A549 (cell line): ENCODE results near the gene MAD1L1. TPM values are rescaled to one million over a fixed set of nuclear protein-coding genes. Genes with fewer than 3 reads are reported as not detected.

Source experiments
- ATAC-seq, 2 experiments: fragments of 200-7000 bp in 1 of 2; fragments of >200 bp in 1 of 2; cut with Nextera tagmentation in 1 of 2; cut with Tn5 transposase in 1 of 2; 3 replicates each; pipeline versions ENCODE4 v1.8.0 to v1.9.1; 2018 to 2020; ENCODE audit warnings: mild to moderate bottlenecking in 1 of 2, moderate library complexity in 1 of 2
- CTCF ChIA-PET: fragments of 300-600 bp; sonication (Branson Sonifier 250); formaldehyde crosslinking; extraction: SDS; loops from one replicate; lab custom pipeline; 2021; ENCODE audit warnings: antibody characterized with exemption, inconsistent platforms; lab: Yijun Ruan, JAX
- POLR2A ChIA-PET: fragments of 350-600 bp; formaldehyde crosslinking; extraction: SDS; loops from one replicate; lab custom pipeline; 2021; ENCODE audit warnings: antibody characterized with exemption, inconsistent platforms; lab: Yijun Ruan, JAX
- DNase-seq, 2 experiments: peaks; one replicate each; pipeline versions ENCODE4 v3.0.0 to v3.0.0-alpha.2; 2011 to 2016; ENCODE audit warnings: low read depth in 1 of 2, low spot score in 1 of 2
- FAIRE-seq: peaks from 2 replicates; lab custom pipeline; 2011; peaks lifted over from hg19 to GRCh38; lab: Jason Lieb, UNC
- H3K27ac ChIP-seq, 2 experiments: fragments of >200 bp; sonication (Bioruptor Twin); formaldehyde crosslinking; 3 replicates each; pipeline ENCODE4 v1.5.1; 2016 to 2017
- H3K4me1 ChIP-seq: fragments of >200 bp; sonication (Bioruptor Twin); formaldehyde crosslinking; 3 replicates; pipeline ENCODE4 v1.6.1; 2016
- H3K4me2 ChIP-seq: fragments of >200 bp; sonication (Bioruptor Twin); formaldehyde crosslinking; 3 replicates; pipeline ENCODE4 v1.6.1; 2016
- H3K4me3 ChIP-seq: fragments of >200 bp; sonication (Bioruptor Twin); formaldehyde crosslinking; 3 replicates; pipeline ENCODE4 v1.5.1; 2016
- H3K9me3 ChIP-seq: fragments of >200 bp; sonication (Bioruptor Twin); formaldehyde crosslinking; 3 replicates; pipeline ENCODE4 v1.6.1; 2016
- BCL3 ChIP-seq: fragments of >200 bp; sonication (Bioruptor Twin); formaldehyde crosslinking; IDR thresholded peaks from 3 replicates; pipeline ENCODE4 v1.6.1; 2016
- BHLHE40 ChIP-seq: IDR thresholded peaks from 2 replicates; pipeline ENCODE4 v1.6.1; 2012; ENCODE audit warnings: low read depth, low read length, inconsistent platforms
- CBX8 ChIP-seq: fragments of 200-600 bp; sonication (generic); IDR thresholded peaks from 2 replicates; pipeline ENCODE4 v1.6.1; 2016
- CEBPB ChIP-seq, 2 experiments: fragments of >200 bp in 1 of 2; sonication (Bioruptor Twin) in 1 of 2; formaldehyde crosslinking in 1 of 2; IDR thresholded peaks; 2 replicates each; pipeline ENCODE4 v1.6.1; 2012 to 2016
- E2F6 ChIP-seq: IDR thresholded peaks from 2 replicates; pipeline ENCODE4 v1.6.1; 2012; ENCODE audit warnings: low read depth, borderline replicate concordance
- EP300 ChIP-seq, 2 experiments: fragments of >200 bp; sonication (Bioruptor Twin); formaldehyde crosslinking; IDR thresholded peaks; 2 replicates in 1 of 2; 3 replicates in 1 of 2; pipeline ENCODE4 v1.6.1; 2016 to 2017
- ESRRA ChIP-seq: fragments of 150-350 bp; IDR thresholded peaks from 2 replicates; pipeline ENCODE4 v1.6.1; 2014; ENCODE audit warnings: mild to moderate bottlenecking, low read length, borderline replicate concordance
- FOSL2 ChIP-seq, 2 experiments: fragments of 450-650 bp in 1 of 2; fragments of >200 bp in 1 of 2; sonication (Bioruptor Twin) in 1 of 2; formaldehyde crosslinking; IDR thresholded peaks; 2 replicates each; pipeline versions ENCODE4 v1.5.0 to v1.6.1; 2016 to 2020; ENCODE audit warnings: mild to moderate bottlenecking in 1 of 2, moderate library complexity in 1 of 2
- FOXS1 ChIP-seq: fragments of 250-450 bp; sonication (Bioruptor Pico); IDR thresholded peaks from 2 replicates; pipeline ENCODE4 v1.5.0; 2020; ENCODE audit warnings: mild to moderate bottlenecking, moderate library complexity
- GATA3 ChIP-seq: IDR thresholded peaks from 2 replicates; pipeline ENCODE4 v1.6.1; 2012; ENCODE audit warnings: borderline replicate concordance
- HES2 ChIP-seq: fragments of >200 bp; sonication (Bioruptor Twin); formaldehyde crosslinking; IDR thresholded peaks from 2 replicates; pipeline ENCODE4 v1.6.1; 2016
- HOXA7 ChIP-seq: fragments of 250-450 bp; sonication (Bioruptor Pico); IDR thresholded peaks from 2 replicates; pipeline ENCODE4 v1.5.0; 2020; ENCODE audit warnings: mild to moderate bottlenecking, moderate library complexity
- JUNB ChIP-seq: fragments of >200 bp; sonication (Bioruptor Twin); formaldehyde crosslinking; IDR thresholded peaks from 2 replicates; pipeline ENCODE4 v1.6.1; 2016
- MAFK ChIP-seq: fragments of 450-650 bp; IDR thresholded peaks from 2 replicates; pipeline ENCODE4 v1.6.1; 2014; ENCODE audit not compliant: partially characterized antibody
- MAX ChIP-seq: IDR thresholded peaks from 2 replicates; pipeline ENCODE4 v1.6.1; 2012
- MYC ChIP-seq: IDR thresholded peaks from 2 replicates; pipeline ENCODE4 v1.6.1; 2012; ENCODE audit warnings: mild to moderate bottlenecking, inconsistent platforms, low read length, improper control_type of control experiment, borderline replicate concordance
- PHF8 ChIP-seq: fragments of 200-600 bp; sonication (generic); IDR thresholded peaks from 2 replicates; pipeline ENCODE4 v1.6.1; 2016; ENCODE audit warnings: low read depth, mild to moderate bottlenecking, antibody characterized with exemption, moderate library complexity, borderline replicate concordance
- RAD21 ChIP-seq, 2 experiments: fragments of >200 bp in 1 of 2; sonication (Bioruptor Twin) in 1 of 2; formaldehyde crosslinking in 1 of 2; IDR thresholded peaks in 1 of 2; conservative IDR thresholded peaks in 1 of 2; 2 replicates in 1 of 2; 3 replicates in 1 of 2; pipeline ENCODE4 v1.6.1; 2012 to 2018; ENCODE audit warnings: inconsistent platforms in 1 of 2
- RFX5 ChIP-seq: fragments of 450-650 bp; IDR thresholded peaks from 2 replicates; pipeline ENCODE4 v1.7.1; 2014; ENCODE audit warnings: antibody characterized with exemption, mild to moderate bottlenecking, moderate library complexity
- SMC3 ChIP-seq: fragments of >200 bp; sonication (Bioruptor Twin); formaldehyde crosslinking; IDR thresholded peaks from 3 replicates; pipeline ENCODE4 v1.6.1; 2018; ENCODE audit warnings: inconsistent platforms
- SREBF2 ChIP-seq: fragments of 450-650 bp; IDR thresholded peaks from 2 replicates; pipeline ENCODE4 v1.6.1; 2014; ENCODE audit warnings: mild to moderate bottlenecking, moderate library complexity
- USF2 ChIP-seq: fragments of 450-650 bp; IDR thresholded peaks from 2 replicates; pipeline ENCODE4 v1.6.1; 2014; ENCODE audit warnings: antibody characterized with exemption
- ZSCAN20 ChIP-seq: fragments of 250-450 bp; sonication (Bioruptor Pico); IDR thresholded peaks from 2 replicates; pipeline ENCODE4 v1.8.0; 2022; ENCODE audit warnings: mild to moderate bottlenecking, moderate library complexity
- WGBS: methylation state at CpG from one replicate; pipeline ENCODE4 v1.1.6; 2017; ENCODE audit errors: missing lambda C conversion rate; 5-methylcytosine and 5-hydroxymethylcytosine counted together
- polyA plus RNA-seq, 4 experiments: library from polyadenylated mRNA; depleted of rRNA in 3 of 4; stranded (reverse); fragments of >200 nt; fragmentation: RNase III in 1 of 4; extraction: RNeasy Plus Mini Kit Qiagen cat#74134 plus additional on column Dnase treatment in 1 of 4; gene quantifications; 2 replicates in 3 of 4; 3 replicates in 1 of 4; pipeline ENCODE4 v1.2.3, GENCODE V29; 2011 to 2017

The MAD1L1 gene
- polyA plus RNA-seq, 2 of the 4 experiments (the other 2 are of a cell fraction), result 13.6 to 16.6 TPM

- FAIRE-seq (no peak), DNase-seq (no peak), ATAC-seq (no peak)
- no peak for TF ChIP-seq JUNB
- TF ChIP-seq GATA3, result no peak
- no peak for TF ChIP-seq RFX5
- no peak for TF ChIP-seq SMC3
- TF ChIP-seq ZSCAN20, result no peak
- TF ChIP-seq ESRRA, result no peak
- no peak for TF ChIP-seq MAFK
- no peak for TF ChIP-seq HES2
- no peak for TF ChIP-seq FOSL2 (IDR thresholded peaks at IDR 0.05)
- TF ChIP-seq FOSL2 (CRISPR knock-in tag; IDR thresholded peaks at IDR 0.05), result no peak
- POLR2A ChIA-PET, result no interaction called here
- WGBS, result 88% methylated on average over 9 of the region's 15 CpGs
- no peaks in the 10 kb centered on the region for H3K9me3 ChIP-seq
- no peaks in the 10 kb centered on the region for H3K4me1 ChIP-seq
- CTCF ChIA-PET, result no interaction called here
- no peak overlapping the region for H3K27ac ChIP-seq
- no peak overlapping the region for H3K4me3 ChIP-seq
- H3K4me2 ChIP-seq, result no peak overlapping the region
Measured at GRCh38 chr7:1952781-1953180, 280.0 kb downstream of the MAD1L1 start.

GRCh38 chr7:1952169-1952760, 280.5 kb downstream of the MAD1L1 start:
- no peaks in the 10 kb centered on the region for H3K4me1 ChIP-seq
- FAIRE-seq, result no peak

More at GRCh38 chr7:1952169-1952760, 280.5 kb downstream of the MAD1L1 start:
- no peak for DNase-seq
- ChIA-PET CTCF (no interaction called here), POLR2A (no interaction called here)
- Histone ChIP-seq H3K4me3 (no peak overlapping the region), H3K9me3 (no peaks in the 10 kb centered on the region), H3K4me2 (no peak overlapping the region), H3K27ac (no peak overlapping the region)
- ATAC-seq, result no peak
- TF ChIP-seq CEBPB (IDR thresholded peaks at IDR 0.05), result no peak
- no peak for TF ChIP-seq HES2
- no peak for TF ChIP-seq CBX8
- TF ChIP-seq ESRRA, result no peak
- no peak for TF ChIP-seq MYC
- TF ChIP-seq HOXA7 (CRISPR knock-in tag), result no peak
- TF ChIP-seq BCL3, result no peak
- no peak for TF ChIP-seq FOXS1 (CRISPR knock-in tag)
- TF ChIP-seq RAD21 (conservative IDR thresholded peaks at IDR 0.05 in 1 of 2, IDR thresholded peaks at IDR 0.05 in 1 of 2), result no peak
- no peak for TF ChIP-seq PHF8
- TF ChIP-seq BHLHE40, result no peak
- no peak for TF ChIP-seq SREBF2
- TF ChIP-seq ZSCAN20, result no peak
- no peak for TF ChIP-seq MAX
- no peak for TF ChIP-seq JUNB
- no peak for TF ChIP-seq EP300 (IDR thresholded peaks at IDR 0.05)
- no peak for TF ChIP-seq E2F6
- TF ChIP-seq USF2, result no peak
- WGBS, result 86% methylated on average over 22 of the region's 28 CpGs
